Measurements from ENCODE around the gene FRS3. TPM values are rescaled to one million over a fixed set of nuclear protein-coding genes. Genes with fewer than 3 reads are reported as not detected.

The FRS3 gene
- total and polyA plus RNA-seq, 9 of the 15 experiments (the other 6 are each of a cell fraction or from before 2014, with no cell fraction given): 0.03 to 3.7 (median 1.6) TPM

DNA sequence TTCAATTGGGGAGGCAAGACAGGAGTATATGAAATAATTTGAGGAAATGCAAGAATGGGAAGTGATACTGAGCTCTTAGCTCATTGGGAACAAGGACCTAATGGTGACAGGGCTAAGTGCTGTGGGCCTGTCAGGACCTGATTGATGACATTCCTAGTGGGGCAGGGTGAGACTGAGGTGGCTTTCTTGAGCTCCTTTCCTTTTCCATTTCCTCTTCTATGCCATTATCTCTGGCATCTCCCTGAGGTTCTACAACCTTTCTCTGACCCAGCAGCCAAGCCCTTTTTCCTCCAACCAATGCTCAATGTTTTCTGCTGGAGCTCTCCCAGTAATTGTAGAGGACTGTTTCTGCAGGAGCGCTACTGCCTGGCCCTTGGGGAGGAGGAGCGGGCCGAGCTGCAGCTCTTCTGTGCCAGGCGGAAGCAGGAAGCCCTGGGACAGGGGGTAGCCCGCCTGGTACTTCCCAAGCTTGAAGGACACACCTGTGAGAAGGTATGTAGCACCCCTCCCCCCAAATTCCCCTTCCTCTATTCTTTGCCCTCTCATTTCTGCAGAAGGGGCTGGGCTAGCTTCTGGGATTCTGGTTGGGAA lies 5.0 kb upstream of the FRS3 start:
- WGBS (ENCODE audit: insufficient coverage, low coverage, missing lambda C conversion rate): 60% methylated on average over 5 of the region's 5 CpGs
- H3K4me2 ChIP-seq (ENCODE audit: insufficient read depth, low read length): no peak overlapping the region
- no peaks in the 10 kb centered on the region for H3K9me1 ChIP-seq (ENCODE audit: control insufficient read depth, insufficient read depth, low read length)
- ATAC-seq (no peak), DNase-seq (ENCODE audit: extremely low read depth in 1 of 4, low spot score in 3 of 4) (peak in 1 of 4 experiments; percentile 48), FAIRE-seq (no peak)
- H3K79me2 ChIP-seq (ENCODE audit: control insufficient read depth, insufficient read depth, low read length): peaks cover 36% of the 10 kb centered on the region
- H4K20me1 ChIP-seq (replicated peaks; ENCODE audit: control insufficient read depth, insufficient read depth, low read length): peaks cover 5% of the 10 kb centered on the region; the same call in 1 of the 2 replicates
- POLR2A ChIA-PET: interaction anchor here (0.6 to 2.2 kb wide), 15 partner anchors 12 to 1096 kb away, joined by 3 to 10 read pairs (median 3); partner anchors contain the start of gene MED20
- peak overlapping the region in 1 of 2 experiments; percentile 96; a peak in 1 of 4 replicates for H3K9ac ChIP-seq (ENCODE audit: insufficient read depth in 1 of 2, low read depth in 2 of 2, low read length in 2 of 2)
- CTCF ChIA-PET (ENCODE audit: low intra/inter-chr PET ratio): interaction anchor here (1.5 kb wide), 1 partner anchor 182 kb away, joined by 3 read pairs; no protein-coding TSS in a partner anchor
- peaks cover 38 to 43% of the 10 kb centered on the region in 2 experiments for H3K4me1 ChIP-seq (replicated peaks in 1 of 2; ENCODE audit: control insufficient read depth in 2 of 2, insufficient read depth in 2 of 2, low read length in 2 of 2)
- no TSS peak for BruUV-seq (replicated peaks)
- no peak overlapping the region for H3K27ac ChIP-seq (ENCODE audit: extremely low read depth, low read depth, low read length)
- H3K36me3 ChIP-seq (ENCODE audit: control insufficient read depth, insufficient read depth, low read length): peaks cover 11% of the 10 kb centered on the region
- no peak overlapping the region for H3K4me3 ChIP-seq
- in situ Hi-C loops (cut with MboI) (loop anchor here (5.0 to 10.0 kb wide), 3 partner anchors 123 to 440 kb away; no protein-coding TSS in a partner anchor), intact Hi-C loops (cut with micrococcal nuclease) (loop anchor here (5.0 kb wide), 3 partner anchors 63 to 1093 kb away; partner anchors contain the start of genes MRPS10 and RPL7L1)
- no peaks in the 10 kb centered on the region for H3K9me3 ChIP-seq (replicated peaks; ENCODE audit: control insufficient read depth, insufficient read depth, low read depth, low read length)
- no peaks in the 10 kb centered on the region for H3K27me3 ChIP-seq (ENCODE audit: control insufficient read depth in 2 of 2, insufficient read depth in 2 of 2, low read length in 2 of 2)
- H2AFZ ChIP-seq (ENCODE audit: low read depth, low read length): no peak overlapping the region
- TF ChIP-seq MEIS2 (IDR thresholded peaks at IDR 0.05; ENCODE audit: partially characterized antibody) (peak; percentile 98), POLR2B (IDR thresholded peaks at IDR 0.05; ENCODE audit: low read depth, partially characterized antibody) (no peak), NR4A1 (CRISPR knock-in tag; IDR thresholded peaks at IDR 0.05) (no peak), NR4A1 (tag; IDR thresholded peaks at IDR 0.05) (no peak), NONO (IDR thresholded peaks at IDR 0.05; ENCODE audit: low read depth in 2 of 2, low read length in 1 of 2) (no peak), NFE2 (IDR thresholded peaks at IDR 0.05; ENCODE audit: low read depth) (no peak), COPS2 (conservative IDR thresholded peaks at IDR 0.05) (no peak), ZNF239 (CRISPR knock-in tag; IDR thresholded peaks at IDR 0.05) (no peak)
- TF ChIP-seq, protein P1, sequence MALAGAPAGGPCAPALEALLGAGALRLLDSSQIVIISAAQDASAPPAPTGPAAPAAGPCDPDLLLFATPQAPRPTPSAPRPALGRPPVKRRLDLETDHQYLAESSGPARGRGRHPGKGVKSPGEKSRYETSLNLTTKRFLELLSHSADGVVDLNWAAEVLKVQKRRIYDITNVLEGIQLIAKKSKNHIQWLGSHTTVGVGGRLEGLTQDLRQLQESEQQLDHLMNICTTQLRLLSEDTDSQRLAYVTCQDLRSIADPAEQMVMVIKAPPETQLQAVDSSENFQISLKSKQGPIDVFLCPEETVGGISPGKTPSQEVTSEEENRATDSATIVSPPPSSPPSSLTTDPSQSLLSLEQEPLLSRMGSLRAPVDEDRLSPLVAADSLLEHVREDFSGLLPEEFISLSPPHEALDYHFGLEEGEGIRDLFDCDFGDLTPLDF (CRISPR knock-in tag; IDR thresholded peaks at IDR 0.05): no peak
- TF ChIP-seq, protein P2, sequence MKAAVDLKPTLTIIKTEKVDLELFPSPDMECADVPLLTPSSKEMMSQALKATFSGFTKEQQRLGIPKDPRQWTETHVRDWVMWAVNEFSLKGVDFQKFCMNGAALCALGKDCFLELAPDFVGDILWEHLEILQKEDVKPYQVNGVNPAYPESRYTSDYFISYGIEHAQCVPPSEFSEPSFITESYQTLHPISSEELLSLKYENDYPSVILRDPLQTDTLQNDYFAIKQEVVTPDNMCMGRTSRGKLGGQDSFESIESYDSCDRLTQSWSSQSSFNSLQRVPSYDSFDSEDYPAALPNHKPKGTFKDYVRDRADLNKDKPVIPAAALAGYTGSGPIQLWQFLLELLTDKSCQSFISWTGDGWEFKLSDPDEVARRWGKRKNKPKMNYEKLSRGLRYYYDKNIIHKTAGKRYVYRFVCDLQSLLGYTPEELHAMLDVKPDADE (conservative IDR thresholded peaks at IDR 0.05; ENCODE audit: control insufficient read depth, low read depth, low read length): no peak
- TF ChIP-seq, protein P3, sequence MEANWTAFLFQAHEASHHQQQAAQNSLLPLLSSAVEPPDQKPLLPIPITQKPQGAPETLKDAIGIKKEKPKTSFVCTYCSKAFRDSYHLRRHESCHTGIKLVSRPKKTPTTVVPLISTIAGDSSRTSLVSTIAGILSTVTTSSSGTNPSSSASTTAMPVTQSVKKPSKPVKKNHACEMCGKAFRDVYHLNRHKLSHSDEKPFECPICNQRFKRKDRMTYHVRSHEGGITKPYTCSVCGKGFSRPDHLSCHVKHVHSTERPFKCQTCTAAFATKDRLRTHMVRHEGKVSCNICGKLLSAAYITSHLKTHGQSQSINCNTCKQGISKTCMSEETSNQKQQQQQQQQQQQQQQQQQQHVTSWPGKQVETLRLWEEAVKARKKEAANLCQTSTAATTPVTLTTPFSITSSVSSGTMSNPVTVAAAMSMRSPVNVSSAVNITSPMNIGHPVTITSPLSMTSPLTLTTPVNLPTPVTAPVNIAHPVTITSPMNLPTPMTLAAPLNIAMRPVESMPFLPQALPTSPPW (CRISPR knock-in tag; IDR thresholded peaks at IDR 0.05): peak; percentile 26; the same call in 1 of the 2 replicates
- TF ChIP-seq, protein P4, sequence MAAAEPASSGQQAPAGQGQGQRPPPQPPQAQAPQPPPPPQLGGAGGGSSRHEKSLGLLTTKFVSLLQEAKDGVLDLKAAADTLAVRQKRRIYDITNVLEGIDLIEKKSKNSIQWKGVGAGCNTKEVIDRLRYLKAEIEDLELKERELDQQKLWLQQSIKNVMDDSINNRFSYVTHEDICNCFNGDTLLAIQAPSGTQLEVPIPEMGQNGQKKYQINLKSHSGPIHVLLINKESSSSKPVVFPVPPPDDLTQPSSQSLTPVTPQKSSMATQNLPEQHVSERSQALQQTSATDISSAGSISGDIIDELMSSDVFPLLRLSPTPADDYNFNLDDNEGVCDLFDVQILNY (CRISPR knock-in tag; IDR thresholded peaks at IDR 0.05): no peak
- TF ChIP-seq, protein P5, sequence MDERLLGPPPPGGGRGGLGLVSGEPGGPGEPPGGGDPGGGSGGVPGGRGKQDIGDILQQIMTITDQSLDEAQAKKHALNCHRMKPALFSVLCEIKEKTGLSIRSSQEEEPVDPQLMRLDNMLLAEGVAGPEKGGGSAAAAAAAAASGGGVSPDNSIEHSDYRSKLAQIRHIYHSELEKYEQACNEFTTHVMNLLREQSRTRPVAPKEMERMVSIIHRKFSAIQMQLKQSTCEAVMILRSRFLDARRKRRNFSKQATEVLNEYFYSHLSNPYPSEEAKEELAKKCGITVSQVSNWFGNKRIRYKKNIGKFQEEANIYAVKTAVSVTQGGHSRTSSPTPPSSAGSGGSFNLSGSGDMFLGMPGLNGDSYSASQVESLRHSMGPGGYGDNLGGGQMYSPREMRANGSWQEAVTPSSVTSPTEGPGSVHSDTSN (CRISPR knock-in tag; IDR thresholded peaks at IDR 0.05; ENCODE audit: low read depth): peak; percentile 85
- TF ChIP-seq, protein P5 (tag; conservative IDR thresholded peaks at IDR 0.05; ENCODE audit: low read depth): peak; percentile 98

All from K562 (cell line).